Fibroblast of the aortic adventitia (primary cell): Measurements from ENCODE around the gene PHLDA2. TPM values are rescaled to one million over a fixed set of nuclear protein-coding genes. Genes with fewer than 3 reads are reported as not detected.
"Not testable (repeated sequence)": the region's sequence is repeated elsewhere in the genome, so short reads cannot be mapped to it uniquely, and the experiment has no call there.

ENCODE experiments used
- DNase-seq: peaks from one replicate; pipeline ENCODE4 v3.0.0-alpha.2; 2010; ENCODE audit warnings: low read depth
- H3K4me3 ChIP-seq: 2 replicates; pipeline ENCODE4 v1.5.1; 2011; ENCODE audit warnings: low read depth, mild to moderate bottlenecking, control low read depth, low read length, moderate library complexity
- total RNA-seq: library from RNA; depleted of rRNA; stranded (reverse); fragments of >200 nt; gene quantifications from 2 replicates; pipeline ENCODE4 v1.2.3, GENCODE V29; 2012; ENCODE audit warnings: low replicate concordance
- TF ChIP-seq, protein P1 (sequence below): IDR thresholded peaks from 2 replicates; pipeline ENCODE4 v1.5.1; 2011; ENCODE audit warnings: mild to moderate bottlenecking, low read length, control low read depth, inconsistent platforms; ENCODE audit not compliant: insufficient read depth

PHLDA2 gene
- total RNA-seq, 1 donor: 3.8 TPM

DNA sequence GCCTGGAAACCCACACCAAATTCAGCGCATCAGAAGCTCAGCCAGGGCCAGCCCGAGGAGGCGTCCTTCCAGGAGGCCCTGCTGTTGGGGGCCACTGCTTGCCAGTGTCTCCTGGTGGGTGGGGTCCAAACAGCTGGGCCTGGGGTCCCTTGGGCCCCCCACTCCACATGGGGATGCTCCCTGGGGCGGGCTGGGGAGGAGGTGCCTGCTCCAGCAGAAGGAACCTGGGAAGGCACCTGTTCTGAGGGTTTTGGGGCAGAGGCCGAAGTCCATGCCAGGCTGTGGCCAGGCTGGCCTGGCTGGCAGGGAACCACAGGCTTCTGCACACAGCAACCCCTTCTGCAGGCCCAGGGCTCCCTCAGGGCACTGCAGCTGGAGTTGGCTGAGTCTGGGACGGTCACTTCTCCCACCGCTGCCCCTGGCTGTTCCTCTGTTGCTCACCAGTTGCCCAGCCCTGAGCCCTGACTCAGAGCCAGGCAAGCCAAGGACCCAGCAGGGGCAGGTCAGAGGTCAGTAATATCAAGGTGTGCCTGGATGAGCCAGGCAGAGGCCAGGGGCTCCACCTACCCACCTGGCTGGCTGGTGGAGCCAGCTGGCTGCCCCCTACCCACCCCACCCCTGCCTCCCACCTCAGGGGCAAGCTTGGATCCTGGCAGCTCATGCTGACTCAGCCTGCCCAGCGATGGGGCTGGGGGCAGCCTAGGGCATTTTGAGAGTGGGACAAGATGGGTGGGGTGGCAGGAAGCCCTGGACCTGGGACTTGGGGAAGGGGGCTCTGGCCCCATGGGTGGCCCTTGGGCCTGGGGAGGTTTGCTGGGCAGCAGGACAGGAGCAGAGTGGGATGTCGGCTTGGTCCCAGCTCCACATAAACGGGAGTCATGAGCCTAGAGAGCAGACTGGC, 12.0 kb upstream of the PHLDA2 start:
- TF ChIP-seq, protein P1, sequence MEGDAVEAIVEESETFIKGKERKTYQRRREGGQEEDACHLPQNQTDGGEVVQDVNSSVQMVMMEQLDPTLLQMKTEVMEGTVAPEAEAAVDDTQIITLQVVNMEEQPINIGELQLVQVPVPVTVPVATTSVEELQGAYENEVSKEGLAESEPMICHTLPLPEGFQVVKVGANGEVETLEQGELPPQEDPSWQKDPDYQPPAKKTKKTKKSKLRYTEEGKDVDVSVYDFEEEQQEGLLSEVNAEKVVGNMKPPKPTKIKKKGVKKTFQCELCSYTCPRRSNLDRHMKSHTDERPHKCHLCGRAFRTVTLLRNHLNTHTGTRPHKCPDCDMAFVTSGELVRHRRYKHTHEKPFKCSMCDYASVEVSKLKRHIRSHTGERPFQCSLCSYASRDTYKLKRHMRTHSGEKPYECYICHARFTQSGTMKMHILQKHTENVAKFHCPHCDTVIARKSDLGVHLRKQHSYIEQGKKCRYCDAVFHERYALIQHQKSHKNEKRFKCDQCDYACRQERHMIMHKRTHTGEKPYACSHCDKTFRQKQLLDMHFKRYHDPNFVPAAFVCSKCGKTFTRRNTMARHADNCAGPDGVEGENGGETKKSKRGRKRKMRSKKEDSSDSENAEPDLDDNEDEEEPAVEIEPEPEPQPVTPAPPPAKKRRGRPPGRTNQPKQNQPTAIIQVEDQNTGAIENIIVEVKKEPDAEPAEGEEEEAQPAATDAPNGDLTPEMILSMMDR: no peak
- DNase-seq: no peak
- no peak overlapping the region for H3K4me3 ChIP-seq

DNA sequence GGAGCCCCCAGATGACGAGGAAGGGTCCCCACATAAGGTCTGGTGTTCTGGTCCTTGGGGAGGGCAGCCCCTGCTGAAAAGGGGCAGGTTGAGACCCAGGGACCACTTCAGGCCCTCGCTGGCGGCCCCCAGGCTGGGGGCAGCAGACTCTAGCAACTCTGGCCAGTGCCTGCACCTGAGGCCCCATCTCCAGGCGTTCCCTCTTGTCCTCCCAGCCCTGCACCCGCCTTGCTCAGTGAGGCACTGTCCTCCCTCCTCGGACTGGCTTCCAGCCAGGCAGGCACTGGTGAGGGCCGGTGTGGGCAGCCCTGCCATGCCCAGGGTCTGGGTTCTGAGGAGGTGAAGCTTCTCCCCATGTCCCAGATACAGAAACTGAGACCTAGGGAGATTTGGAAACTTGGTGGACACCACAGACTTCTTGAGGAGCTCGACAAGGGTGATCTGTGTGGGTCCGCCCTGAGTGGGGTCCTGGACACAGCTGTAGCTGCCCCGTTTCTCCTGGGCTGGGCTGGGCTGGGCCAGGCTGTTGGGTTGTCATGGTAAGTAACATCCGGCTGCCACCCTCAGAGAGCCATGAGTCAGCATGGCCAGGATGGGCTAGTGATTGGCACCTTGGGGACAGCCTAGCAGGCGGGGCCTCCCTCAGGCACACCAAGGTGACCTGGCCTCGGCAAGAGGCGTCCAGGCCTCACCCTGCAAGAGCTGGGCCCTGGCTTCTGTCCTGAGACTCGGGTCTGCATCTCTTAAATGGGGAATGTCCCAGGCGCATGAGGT, 11.1 kb upstream of the PHLDA2 start:
- peak; percentile 11 for DNase-seq
- TF ChIP-seq, protein P1: no peak
- no peak overlapping the region for H3K4me3 ChIP-seq

DNA sequence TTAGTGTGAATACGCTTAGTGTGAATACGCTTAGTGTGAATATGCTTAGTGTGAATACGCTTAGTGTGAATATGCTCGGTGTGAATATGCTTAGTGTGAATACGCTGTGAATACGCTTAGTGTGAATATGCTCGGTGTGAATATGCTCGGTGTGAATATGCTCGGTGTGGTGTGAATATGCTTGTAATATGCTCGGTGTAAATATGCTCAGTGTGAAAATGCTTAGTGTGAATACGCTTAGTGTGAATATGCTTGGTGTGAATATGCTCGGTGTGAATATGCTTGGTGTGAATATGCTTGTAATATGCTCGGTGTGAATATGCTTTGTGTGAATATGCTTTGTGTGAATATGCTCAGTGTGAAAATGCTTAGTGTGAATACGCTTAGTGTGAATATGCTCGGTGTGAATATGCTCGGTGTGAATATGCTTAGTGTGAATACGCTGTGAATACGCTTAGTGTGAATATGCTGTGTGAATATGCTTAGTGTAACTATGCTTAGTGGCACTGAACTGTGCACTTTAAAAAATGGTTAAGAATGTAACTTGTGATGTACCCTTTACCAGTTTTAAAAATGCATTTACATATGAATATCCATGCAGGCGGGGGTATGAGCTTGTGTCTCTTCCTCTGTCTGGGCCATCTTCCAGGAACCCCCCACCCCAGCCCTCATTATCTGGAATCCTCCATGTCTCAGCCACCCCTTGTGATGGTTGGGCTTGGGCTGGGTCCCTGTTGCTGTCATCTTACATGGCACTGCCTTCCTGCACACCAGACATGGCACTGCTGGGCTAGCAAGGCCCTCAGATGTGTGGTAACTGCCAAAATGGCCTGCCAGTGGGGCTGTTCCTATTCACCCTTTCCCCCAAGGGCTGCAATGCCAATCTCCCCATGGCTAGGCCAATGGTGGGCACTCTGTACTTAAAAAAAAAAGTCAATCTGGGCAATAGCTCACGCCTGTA, 9.5 kb upstream of the PHLDA2 start:
- DNase-seq, H3K4me3 ChIP-seq: not testable (repeated sequence)

DNA sequence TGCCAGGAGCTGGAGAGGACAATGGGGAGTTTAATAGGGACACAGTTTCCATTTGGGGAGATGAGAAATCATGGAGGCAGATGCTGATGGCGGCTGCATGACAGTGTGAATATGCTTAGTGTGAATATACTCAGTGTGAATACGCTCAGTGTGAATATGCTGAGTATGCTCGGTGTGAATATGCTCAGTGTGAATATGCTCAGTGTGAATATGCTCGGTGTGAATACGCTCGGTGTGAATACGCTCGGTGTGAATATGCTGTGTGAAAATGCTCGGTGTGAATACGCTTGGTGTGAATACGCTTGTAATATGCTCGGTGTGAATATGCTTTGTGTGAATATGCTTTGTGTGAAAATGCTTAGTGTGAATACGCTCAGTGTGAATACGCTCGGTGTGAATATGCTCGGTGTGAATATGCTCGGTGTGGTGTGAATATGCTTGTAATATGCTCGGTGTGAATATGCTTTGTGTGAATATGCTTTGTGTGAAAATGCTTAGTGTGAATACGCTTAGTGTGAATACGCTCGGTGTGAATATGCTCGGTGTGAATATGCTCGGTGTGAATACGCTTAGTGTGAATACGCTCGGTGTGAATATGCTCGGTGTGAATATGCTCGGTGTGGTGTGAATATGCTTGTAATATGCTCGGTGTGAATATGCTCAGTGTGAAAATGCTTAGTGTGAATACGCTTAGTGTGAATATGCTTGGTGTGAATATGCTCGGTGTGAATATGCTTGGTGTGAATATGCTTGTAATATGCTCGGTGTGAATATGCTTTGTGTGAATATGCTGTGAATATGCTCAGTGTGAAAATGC, 8.6 kb upstream of the PHLDA2 start:
- not testable (repeated sequence) for H3K4me3 ChIP-seq
- DNase-seq: peak; percentile 7

DNA sequence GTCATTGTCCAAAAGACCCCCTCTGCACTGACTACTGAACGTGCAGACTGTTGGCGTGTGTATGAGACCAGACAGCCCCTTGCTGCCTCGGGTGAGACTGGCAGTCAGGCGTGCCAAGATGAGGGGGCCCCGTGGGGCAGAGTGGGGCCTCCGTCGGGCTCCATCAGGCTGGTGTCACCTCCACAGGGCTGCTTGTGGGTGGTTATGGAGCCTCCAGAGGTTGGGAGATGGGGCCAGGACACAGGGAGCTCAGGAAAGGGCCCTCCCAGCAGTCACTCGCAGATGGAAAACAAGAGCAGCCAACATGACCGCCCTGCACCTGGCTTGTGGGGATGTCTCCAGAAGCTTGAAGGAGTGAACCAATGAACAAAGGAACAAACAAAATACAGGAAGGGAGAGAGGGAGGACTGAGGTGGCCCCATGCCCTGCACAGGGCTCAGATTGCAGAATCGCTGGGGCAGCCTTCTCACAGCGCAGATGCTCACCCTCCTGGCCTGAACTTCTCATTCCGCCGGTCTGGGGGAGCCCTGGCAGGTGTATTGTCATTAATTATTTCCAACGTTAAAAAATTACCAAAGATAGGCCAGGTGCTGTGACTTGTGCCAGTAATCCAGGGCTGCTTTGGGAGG, 5.5 kb upstream of the PHLDA2 start:
- DNase-seq: no peak
- TF ChIP-seq, protein P1: no peak
- no peak overlapping the region for H3K4me3 ChIP-seq

DNA sequence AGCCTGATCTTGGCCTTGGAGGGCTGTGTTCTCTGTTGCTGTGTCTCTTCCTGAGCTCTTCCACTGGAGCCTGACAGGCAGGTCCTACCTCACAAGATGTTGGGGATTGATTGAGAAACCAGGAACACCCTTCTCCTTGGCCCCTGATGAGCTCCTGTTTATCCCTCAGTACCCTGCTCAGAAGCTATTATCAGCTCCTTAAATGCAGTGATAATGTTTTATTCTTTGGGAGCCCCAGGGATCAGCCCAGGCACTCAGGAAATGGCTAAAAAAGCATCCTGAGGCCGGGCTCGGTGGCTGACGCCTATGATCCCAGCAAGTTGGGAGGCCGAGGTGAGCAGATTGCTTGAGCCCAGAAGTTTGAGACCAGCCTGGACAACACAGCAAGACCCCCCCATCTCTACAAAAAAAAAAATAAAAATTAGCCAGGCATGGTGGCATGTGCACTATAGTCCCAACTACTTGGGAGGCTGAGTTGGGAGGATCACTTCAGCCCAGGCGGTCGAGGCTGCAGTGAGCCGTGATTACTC, 4.9 kb upstream of the PHLDA2 start:
- no peak for DNase-seq
- TF ChIP-seq, protein P1: no peak
- no peak overlapping the region for H3K4me3 ChIP-seq
